Activated T-cell treated with anti-CD3 and anti-CD28 coated beads for 1 hour (primary cell): ENCODE data around the gene CACNA1D.
"Not testable (repeated sequence)": the region's sequence is repeated elsewhere in the genome, so short reads cannot be mapped to it uniquely, and the experiment has no call there.

Experiments used
- DNase-seq: peaks from one replicate; pipeline ENCODE4 v3.0.0-alpha.2; 2020; ENCODE audit warnings: low read depth

The CACNA1D gene

DNA sequence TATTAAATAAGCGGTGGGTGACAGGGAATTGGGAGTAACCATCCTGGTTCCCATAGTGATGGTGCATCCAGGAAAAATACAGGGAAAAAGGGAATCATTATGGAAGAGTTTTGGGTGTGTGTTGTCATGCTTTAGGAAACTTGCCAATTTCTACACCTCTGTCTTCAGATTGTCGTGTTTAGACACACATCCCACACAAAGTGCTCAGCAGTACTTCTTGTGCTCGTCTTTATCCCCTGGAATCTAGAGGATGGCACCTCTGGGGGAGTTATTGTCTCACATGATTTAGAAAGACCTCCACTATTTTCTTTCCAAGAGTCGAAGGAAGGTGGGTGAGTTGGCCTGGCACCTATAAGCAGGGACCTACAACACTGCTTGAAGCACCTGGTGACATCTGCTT lies 35.8 kb downstream of the CACNA1D start:
- DNase-seq, result no peak

DNA sequence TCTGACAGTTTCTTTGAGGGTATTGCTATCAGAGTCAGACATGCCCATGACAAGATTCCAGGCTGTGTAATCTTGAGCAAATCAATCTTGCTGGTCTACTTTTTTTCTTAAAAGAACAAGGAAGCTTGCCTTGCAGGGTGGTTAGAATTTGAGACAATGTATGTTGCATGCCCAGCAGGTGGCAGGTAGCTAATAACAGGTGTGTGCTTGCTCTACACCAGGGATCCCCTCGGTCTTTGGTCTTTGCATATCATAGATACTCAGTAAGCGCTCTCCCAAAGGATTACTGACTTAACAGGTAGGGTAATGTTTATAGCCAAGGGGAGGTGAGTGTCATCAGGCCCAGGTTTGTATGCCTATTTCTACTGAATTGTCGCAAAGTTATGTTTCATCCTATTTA lies 37.3 kb downstream of the CACNA1D start:
- DNase-seq, result no peak

DNA sequence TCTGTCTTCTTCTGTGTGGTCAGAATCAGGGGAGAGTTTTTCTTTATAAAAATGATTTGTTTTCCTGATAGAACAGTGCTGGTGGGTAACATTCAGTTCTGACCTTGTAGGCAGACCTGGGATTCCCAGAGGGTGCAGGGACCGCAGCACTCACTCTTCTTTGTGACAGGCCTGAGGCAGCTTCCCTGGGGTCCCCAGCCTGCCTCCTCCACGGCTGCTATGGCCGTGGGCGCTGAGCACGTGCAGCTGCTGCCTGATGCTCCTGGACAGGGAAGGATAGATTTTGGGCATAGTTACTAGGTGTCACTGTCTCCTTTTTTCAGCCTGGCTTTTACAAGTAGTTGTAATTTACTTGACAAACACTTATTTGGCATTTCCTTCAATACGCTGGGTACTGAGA lies 39.1 kb downstream of the CACNA1D start:
- DNase-seq, result no peak

DNA sequence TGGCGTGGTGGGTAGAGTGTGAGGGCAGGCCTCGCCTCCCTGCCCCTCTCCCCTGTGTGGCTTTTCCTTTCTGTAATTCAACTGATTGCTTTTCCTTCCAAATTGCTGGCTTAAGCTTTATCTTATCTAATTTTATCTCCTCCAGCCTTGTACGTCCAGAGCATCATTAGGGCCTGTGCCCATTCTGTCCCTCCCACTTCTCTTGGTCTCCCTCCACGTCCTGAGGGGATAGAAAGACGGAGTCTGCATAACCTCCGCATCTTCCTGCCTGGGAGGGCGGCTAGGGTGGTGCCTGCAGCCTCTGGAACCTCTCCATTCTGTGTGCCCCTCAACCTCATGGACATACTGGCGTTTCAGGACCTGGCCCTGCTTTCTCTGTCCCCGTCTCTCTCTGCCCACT lies 39.8 kb downstream of the CACNA1D start:
- no peak for DNase-seq

DNA sequence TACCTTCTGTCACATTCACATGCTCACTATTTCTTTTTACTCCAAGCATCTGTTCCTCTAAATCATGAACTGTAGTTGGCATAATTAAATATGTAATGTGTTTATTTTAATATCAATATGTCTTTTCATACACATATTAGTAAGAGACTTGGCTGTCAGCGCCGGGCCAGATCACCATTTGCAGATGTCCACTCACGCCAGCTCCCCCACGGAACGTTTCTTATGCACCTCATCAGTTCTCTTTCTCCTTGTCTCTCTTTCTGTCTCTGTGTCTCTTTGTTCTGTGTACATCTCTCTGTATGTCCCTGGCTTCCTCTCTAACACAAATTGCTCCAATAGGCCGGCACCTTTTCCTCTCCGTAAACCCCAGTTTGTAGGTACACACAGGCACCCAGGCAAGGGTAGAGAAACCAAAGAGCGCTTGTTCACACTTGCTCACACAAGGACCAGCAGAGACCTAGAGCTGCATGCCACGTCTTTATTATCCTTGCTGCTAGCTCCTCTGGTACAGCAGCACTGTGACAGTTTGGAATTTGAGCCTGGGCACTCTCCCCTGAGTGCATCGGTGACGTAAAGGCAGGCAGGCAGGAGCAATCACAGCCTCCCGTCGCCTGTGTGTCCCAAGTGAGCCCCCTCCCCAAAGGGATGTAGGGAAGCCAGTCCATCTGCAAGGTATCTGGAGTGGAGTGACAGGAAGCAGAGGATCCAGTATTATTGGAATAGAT lies 40.4 kb downstream of the CACNA1D start:
- DNase-seq, result no peak

DNA sequence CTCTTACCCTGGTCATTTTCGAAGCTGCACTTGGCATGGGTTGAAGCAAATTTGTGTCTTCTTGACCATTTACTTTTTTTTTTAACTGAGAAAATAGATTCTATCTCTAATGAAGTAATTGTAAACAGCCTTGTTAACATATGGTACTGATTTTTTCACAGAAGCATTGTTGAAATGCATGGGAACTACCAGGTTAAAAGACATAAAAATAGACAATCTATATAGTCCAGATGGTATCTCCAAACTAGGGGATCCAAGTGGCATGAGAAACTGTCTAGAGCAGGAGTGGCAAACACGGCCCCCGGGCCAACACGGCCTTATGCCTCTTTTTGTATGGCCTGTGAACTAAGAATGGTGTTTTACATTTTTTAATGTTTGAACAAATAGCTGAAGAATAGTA lies 41.9 kb downstream of the CACNA1D start:
- no peak for DNase-seq

DNA sequence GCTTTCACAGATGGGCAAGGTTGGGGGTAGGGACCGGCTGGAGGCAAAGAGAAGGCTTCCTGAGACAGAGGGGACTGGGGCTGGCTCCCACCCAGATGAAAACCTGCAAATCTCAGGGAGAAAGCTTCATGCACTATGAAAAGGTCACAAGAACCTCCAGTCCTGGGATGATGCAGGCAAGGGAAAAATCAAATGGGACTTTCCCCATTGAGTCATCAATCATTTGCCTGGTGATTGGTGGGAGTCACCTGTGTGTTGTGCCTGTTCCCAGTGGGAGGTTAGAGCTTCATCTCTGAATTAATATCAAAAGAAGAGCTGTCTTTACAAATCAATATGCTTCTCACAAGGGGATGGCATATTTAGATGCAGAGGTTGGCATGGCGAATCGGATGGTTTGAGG lies 49.9 kb downstream of the CACNA1D start:
- DNase-seq, result no peak

DNA sequence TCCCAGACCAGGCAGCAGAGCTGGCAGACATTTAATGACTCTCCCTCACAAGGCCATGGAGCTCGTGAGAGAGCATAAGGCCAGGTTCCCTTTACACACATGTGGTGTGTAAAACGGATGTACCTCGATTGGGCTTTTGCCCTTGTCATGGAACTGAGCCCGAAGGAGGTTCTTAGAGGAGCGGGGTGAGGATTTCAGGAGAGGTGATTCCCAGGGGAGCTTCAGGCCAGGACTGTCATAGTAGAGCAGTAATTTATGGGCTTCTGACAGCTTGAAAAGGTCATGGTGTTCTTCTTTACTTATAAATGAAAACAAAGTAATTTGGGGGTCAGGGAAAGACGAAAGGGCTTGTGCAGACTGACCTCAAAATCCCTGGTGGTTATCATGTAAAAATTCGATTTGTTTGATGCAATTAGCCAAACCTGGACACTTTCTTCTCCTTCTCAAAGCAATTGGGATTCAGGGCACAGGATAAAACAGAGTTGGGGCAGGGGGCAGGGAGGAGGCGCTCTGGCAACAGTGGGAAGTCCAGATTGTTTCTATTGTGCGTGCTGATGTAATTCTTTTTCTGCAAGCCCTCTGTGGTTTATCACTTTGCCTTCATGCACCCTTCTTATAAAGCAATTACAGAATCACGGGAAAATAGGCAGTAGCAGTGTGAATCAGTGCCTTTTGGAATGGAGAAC lies 51.0 kb downstream of the CACNA1D start:
- no peak for DNase-seq

DNA sequence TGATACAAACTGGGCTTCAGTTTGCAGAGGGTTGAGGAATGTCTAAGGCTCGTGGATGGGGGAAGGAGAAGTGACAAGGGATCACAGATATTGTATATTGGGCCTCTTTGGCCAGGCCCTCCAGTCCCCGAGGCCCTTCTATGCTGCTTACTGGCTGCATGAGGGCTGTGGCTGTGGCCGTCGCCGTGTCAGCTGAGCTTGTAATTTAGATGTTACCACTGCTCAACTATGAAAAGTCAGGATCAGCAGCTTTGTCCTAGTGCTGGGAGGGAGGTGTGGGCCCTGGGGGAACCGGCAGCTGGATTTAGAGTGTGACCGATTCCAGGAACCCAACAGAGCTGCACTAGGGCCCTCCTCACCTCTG lies 51.6 kb downstream of the CACNA1D start:
- DNase-seq, result no peak

DNA sequence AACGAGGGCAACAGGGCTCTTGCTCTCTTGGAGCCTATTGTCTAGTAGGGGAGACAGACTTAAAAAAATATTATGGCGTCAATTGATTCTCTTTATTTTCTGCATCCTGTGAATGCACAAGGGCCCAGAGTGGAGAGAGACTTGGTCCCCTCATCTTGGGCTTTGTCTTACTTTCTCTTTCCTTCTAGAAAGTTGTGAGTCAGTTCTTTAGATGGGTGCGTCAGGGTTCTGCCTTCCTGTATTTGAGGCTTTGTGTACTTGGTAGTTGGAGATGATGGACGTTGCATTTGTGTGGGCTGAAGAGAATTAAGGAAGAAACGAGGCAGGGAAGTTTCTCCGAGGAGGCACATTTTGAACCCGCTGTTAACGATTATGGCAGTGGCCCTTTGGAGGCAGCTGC lies 52.9 kb downstream of the CACNA1D start:
- no peak for DNase-seq

DNA sequence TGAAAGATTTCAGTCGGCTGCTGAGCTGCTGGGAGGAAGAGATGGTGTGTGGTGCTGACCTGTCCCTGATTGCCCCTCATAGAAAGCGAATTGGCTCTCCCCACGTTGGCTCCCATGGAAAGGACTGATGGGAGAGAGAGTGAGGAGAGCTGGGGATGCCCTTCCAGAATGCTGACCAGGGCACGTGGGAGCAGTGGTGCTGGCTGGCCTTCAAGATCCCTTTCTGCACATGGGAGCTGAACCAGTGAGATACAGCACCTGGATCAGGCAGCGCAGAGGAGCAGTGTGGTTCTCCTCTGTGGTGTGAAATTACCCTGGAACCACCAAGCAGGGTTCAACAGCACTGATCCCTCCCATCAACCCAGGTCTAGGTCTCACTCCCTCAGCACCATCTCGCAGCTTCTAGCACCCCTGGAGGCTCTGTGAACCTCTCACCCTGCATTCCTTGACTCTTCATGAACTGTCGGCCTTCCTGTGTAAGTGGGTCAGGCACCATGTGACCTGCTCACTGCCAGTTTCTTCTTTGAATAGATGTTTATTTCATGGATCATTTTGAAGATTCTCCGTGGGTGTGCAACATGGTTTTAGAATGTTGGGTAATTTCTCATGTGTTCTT lies 55.7 kb downstream of the CACNA1D start:
- no peak for DNase-seq

DNA sequence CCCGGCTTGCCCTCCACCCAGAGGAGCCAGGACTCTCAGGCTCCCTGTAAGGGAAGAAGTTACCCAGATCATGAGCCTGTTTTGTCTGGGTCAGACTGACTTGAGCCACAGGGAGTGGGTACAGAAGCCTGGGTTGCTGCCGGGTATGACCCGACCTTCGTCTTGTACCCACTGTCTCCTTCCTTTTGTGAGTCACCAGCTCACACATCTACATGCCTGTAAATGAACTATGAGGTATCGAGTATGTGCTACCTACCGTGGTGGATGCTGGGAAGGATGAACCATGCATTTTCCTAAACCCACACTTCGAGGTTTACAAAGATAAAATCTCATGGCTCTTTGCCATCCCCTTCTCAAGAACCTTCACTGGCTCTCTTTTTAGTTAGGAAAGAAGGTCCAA lies 56.9 kb downstream of the CACNA1D start:
- DNase-seq, result no peak

DNA sequence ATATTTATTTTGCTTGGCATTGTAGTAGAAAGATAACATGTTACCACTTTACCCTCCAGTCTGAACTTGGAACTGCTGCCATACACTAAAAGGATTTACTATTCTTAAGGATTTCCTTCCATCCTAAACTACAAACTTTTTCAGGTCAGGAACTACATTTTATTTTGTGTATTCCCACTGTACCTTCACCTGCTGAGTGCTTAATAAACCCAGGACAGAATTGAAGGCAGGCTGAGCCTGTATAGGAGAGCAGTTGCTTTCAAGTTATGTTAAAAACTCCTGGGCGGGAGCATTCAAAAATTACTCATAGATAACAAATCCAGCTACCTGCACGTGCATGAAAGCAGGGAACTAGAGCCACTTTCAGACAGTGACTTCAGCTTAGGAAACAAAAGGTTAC lies 58.3 kb downstream of the CACNA1D start:
- DNase-seq, result no peak

DNA sequence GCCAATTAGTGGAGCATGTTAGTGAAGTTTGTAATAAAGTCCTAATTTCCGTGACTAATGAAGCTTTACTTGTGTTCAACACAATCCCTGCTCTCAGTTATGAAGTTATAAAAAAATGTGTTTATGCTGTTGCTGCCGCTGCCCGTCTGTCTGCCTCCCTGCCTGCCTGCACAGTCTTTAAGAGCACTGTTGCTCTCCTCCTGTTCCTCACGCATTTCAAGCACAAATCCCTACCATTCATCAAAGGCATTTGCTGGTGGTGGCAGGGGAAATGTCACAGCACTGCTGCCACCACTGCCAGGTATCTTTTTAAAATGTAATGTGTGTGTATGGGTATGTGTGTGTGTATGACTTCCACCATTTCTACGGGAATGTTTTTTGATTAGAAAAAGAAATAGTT lies 58.8 kb downstream of the CACNA1D start:
- no peak for DNase-seq

DNA sequence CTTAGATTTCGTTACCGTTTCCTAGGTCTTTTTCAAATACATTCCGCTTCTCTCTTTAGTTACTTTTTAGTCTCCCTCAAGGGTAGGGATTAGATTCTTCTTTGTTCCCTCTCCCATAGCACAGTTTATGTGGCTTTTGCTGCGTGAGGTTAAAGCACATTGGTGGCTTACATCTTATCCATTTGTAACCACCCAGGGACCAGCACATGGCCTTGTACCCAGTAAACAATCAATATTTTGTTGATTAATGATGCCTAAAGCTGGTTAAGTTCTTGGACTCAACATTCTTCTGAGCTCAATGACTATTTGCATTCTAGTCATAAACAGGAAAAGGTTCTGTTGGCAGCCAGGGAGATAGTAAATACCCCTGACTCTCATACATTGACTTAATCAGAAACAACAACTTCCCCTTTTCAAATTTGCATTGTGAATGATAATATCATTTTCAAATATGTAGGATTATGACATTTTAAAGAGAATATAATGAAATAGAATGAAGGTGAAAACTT lies 60.2 kb downstream of the CACNA1D start:
- no peak for DNase-seq

DNA sequence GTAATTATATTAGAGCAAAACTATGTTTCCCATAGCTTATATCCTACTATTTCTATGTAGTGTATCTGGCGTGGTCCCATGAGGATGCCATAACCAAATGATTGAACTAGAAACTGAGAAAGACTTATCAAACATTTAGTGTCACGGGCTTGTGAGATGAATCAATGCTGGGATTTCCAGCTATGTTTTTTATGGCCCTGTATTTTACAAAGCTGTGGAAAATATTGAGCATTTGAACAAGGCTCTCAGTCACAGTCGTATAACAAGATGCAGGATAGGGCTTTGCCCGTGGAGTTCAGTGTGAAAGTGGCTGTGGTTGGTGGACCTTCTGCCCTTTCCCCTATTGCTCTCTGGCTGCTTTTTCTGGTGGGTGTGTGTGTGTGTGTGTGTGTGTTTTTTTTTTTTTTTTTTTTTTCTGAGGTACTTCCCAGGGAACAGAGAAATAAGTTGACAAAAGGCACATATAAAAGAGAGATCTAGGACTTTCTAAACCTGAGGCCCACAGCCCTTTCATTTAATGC lies 60.7 kb downstream of the CACNA1D start:
- no peak for DNase-seq

DNA sequence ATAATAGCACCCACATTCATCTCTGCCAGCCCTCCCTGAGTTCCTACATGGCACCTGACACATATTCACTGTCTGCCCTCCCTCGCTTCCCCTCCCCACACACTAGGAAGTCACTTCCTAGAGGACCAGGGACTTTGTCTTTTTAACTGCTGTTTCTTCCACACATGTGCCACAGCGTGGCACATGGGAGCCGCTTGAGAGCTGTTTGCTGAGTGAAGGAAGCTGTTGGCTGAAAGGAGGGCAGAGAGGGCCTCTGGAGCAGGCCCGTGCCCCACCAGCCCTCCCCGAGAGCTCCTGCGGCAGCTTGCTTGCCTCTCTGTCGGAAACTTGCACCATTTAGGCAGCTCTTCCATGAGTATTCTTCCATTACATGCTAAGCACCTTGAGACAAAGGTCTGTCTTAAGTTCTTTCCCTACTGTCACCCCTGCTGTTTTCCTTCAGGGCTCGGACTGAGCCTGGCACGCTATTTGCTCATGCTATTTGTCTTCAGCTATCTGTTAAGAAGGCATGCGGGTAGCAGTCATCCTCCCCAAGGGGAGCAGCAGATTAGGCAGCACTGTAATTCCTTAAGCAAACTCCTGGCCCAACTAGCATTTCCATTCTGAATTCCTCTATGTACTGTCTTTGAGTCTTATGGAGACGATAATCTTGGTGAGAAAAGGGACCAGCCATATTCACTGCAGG lies 72.2 kb downstream of the CACNA1D start:
- DNase-seq, result no peak

DNA sequence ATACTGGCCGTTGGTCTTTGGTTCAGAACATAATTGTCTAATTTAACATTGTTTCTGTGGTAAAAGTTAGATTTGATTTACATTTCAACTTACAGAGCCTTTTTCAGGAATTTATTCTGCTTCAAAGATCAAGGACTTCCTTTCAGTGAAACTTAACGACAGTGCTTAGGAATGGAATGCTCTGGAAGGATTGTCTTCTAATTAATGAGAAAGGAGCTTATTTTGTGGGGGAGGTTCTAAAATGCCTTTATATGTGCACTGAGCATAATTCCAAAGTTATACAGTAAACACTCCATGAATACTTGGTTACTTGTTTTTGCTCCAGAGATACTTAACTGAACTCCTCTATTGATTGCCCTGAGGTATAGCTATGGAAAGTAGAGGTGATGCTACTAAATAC lies 75.7 kb downstream of the CACNA1D start:
- no peak for DNase-seq

DNA sequence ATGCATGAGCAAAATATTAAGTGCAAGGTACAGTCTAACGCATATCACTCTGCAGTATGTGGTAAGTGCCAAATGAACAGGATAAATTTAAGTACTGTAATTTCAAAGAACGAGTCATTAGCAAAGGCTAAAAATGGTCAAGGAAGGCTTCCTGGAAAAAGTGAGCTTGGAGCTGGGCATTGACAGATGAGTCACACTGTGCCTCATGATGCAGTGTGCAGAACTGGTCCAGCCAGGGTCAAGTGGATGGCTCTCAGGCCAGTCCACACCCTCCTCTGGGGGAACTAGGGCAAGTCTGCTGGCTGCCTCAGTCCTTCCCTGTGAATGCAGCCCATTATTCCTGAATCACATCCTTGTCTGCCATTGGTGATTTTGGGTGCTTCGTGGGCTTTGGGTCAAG lies 76.3 kb downstream of the CACNA1D start:
- DNase-seq, result no peak

DNA sequence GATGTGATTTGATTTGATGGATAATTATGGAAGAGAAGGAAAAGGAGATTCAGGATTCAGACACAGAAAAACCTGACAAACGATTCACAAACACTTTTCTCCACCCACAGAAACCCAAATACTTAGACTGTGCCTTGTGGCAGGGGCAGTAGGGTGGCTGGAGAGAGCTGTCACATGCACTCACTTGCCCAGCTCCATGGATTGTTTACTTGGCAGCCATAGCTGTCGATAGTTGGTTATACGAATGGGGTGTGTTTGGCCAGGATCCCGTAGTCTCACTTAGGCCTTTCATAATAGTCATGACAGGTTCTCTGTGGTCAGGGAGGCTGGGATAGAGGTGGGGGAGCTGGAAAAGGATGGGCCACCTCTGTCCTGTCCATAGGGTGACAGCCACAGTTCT lies 76.9 kb downstream of the CACNA1D start:
- no peak for DNase-seq

DNA sequence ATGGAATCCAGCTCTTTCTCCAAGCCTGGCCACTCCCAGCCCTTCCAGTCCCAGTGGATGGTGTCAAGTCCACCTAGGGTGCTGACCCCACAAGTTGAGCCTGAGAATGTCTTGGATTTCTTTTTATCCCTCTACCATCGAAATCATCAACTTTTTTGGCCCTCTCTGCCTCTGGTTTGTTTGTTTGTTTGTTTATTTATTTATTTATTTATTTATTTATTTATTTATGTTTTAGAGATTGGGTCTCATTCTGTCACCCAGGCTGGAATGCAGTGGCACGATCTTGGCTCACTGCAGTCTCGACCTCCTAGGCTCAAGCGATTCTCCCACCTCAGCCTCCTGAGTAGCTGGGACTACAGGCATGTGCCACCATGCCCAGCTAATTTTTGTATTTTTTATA lies 77.8 kb downstream of the CACNA1D start:
- not testable (repeated sequence) for DNase-seq

DNA sequence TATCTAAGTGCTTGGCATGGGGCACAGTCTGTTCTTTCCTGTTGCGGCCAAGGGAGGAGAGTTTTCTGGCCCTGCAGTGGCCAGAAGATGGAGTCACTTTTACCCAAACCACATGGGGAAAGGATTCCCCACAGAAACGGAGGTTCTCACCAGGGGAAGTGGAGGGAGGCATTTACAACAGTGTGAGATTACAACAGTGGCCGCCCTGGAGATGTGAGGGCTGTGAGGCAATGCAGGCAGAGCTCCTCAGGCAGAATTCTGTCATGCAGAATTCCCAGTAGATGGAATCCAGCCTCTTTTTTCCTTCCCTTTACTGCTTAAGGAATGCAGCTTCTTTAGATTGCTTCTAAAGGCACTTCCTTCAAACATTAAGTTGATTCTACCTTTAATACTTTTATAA lies 83.1 kb downstream of the CACNA1D start:
- no peak for DNase-seq

DNA sequence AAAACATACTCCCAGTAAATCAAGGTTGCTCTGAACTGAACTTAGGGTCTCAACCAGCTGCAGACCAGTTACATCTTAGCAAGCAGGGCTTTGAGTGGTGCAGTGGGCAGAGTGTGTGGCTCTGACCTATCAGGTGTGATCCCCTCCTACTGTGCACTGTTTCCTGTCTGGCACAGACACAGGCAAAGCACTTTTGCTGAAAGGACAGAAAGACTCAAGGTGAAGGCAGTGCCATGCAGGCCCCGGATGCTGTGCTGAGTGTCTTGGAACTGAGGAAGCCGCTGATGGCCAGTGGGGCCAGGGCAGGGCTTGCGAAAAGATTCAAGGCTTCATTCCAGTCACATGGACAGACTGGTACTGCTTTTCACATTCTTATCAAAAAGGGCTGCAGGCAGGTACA lies 85.2 kb downstream of the CACNA1D start:
- DNase-seq, result no peak
